CD8-positive, alpha-beta memory T cell (primary cell): ENCODE measurements around the gene FAM53A. TPM values are rescaled to one million over a fixed set of nuclear protein-coding genes. Genes with fewer than 3 reads are reported as not detected.

Experiments
- CTCF ChIA-PET: fragments of 350-600 bp; sonication (Branson Sonifier 250); formaldehyde crosslinking; loops from one replicate; lab custom pipeline; 2021; ENCODE audit warnings: antibody characterized with exemption; lab: Charles Lee
- POLR2A ChIA-PET: fragments of 350-600 bp; sonication (Branson Sonifier 250); formaldehyde crosslinking; loops from one replicate; lab custom pipeline; 2021; ENCODE audit warnings: antibody characterized with exemption; lab: Charles Lee
- DNase-seq, 5 donors: peaks; one replicate each; pipeline versions ENCODE4 v3.0.0 to v3.0.0-alpha.2; 2020 to 2022; ENCODE audit warnings: mixed read lengths in 1 of 5
- H3K27ac ChIP-seq: one replicate; pipeline ENCODE4 v1.7.0; 2013; ENCODE audit warnings: low read depth, mild to moderate bottlenecking, low read length, moderate library complexity
- H3K27me3 ChIP-seq: 2 replicates; pipeline ENCODE4 v1.7.0; 2013; ENCODE audit warnings: low read length, mild to moderate bottlenecking; ENCODE audit not compliant: insufficient read depth, poor library complexity, severe bottlenecking
- H3K36me3 ChIP-seq: 2 replicates; pipeline ENCODE4 v1.7.0; 2013; ENCODE audit warnings: mild to moderate bottlenecking, low read length, moderate library complexity; ENCODE audit not compliant: insufficient read depth
- H3K4me1 ChIP-seq: 2 replicates; pipeline ENCODE4 v1.7.0; 2013; ENCODE audit warnings: mild to moderate bottlenecking, low read length, moderate library complexity; ENCODE audit not compliant: insufficient read depth
- H3K4me3 ChIP-seq: 2 replicates; pipeline ENCODE4 v1.7.0; 2013; ENCODE audit warnings: mild to moderate bottlenecking, low read length
- H3K9me3 ChIP-seq: 2 replicates; pipeline ENCODE4 v1.7.0; 2013; ENCODE audit warnings: mild to moderate bottlenecking, low read length
- H3K27ac Mint-ChIP-seq, 8 donors: one replicate each; pipeline ENCODE4 v1.8.0; 2020 to 2021; ENCODE audit warnings: mixed read lengths in 8 of 8, mild to moderate bottlenecking in 6 of 8, inconsistent platforms in 3 of 8, moderate library complexity in 3 of 8
- H3K27me3 Mint-ChIP-seq, 2 donors: one replicate each; pipeline ENCODE4 v1.8.0; 2020 to 2021; ENCODE audit warnings: mixed read lengths in 2 of 2, mild to moderate bottlenecking in 1 of 2, moderate library complexity in 1 of 2
- H3K36me3 Mint-ChIP-seq, 3 donors: one replicate each; pipeline ENCODE4 v1.8.0; 2020 to 2021; ENCODE audit warnings: mixed read lengths in 3 of 3, inconsistent platforms in 1 of 3, mild to moderate bottlenecking in 1 of 3
- H3K4me1 Mint-ChIP-seq, 3 donors: one replicate each; pipeline ENCODE4 v1.8.0; 2020 to 2021; ENCODE audit warnings: mixed read lengths in 3 of 3, inconsistent platforms in 1 of 3, mild to moderate bottlenecking in 1 of 3
- H3K4me3 Mint-ChIP-seq, 7 donors: one replicate each; pipeline ENCODE4 v1.8.0; 2020 to 2021; ENCODE audit warnings: mixed read lengths in 7 of 7, mild to moderate bottlenecking in 6 of 7, moderate library complexity in 4 of 7, inconsistent platforms in 2 of 7
- H3K9me3 Mint-ChIP-seq, 5 donors: one replicate each; pipeline ENCODE4 v1.8.0; 2020 to 2022; ENCODE audit warnings: mixed read lengths in 5 of 5, mild to moderate bottlenecking in 3 of 5, moderate library complexity in 2 of 5, inconsistent platforms in 1 of 5
- polyA plus RNA-seq: library from polyadenylated mRNA; unstranded; fragments of 300-500 nt; fragmentation: Illumina TruSeq; gene quantifications from one replicate; pipeline ENCODE4 v1.2.3, GENCODE V29; 2021
- total RNA-seq, 2 experiments: library from RNA; stranded (reverse); gene quantifications; one replicate each; pipeline ENCODE4 v1.2.3, GENCODE V29; 2021

Gene FAM53A
- total and polyA plus RNA-seq, 3 experiments from 2014 or later, result 0.82 to 1.9 (median 1.5) TPM

DNA sequence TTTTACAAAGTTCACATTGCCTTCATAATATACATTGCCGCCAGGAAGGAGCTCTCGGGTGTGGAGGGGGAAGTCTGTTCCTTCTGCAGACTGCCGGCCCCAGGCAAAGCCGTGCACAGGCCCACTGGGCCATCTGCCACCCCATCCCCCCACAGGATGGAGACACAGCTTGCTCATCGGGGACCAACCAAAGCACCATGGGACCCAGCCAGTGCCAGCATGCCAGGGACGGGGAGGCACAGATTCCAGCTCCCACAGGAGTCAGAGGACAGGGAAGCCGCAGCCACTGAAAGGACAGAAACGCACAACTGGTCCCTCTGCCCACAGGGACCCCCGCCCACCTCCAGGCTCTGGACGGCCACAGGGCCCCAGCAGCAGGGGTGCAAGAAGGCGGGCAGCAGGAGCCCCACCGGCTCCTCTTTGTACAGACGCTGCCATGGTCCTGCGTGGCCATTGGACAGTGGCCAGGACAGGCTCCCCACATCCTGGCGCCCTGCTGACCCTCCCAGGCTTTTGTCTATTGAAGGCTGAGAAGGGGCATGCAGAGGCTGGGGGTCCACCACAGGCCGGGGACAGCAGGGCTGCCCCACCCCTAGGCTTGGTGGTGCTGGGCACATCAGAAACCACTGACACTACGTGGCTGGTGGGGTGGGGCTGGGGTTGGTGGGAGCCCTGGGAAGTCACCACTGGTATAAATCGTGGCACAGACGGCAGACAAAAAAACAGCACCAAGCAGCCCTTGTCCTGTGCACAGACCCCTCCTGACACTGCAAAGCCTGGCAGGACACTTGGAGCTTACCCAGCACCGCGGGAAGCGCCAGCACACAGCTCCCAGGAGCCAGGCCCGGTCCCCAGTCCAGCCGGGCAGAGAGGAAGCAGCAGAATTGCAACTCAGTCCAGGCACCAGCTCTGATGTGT, 89.0 kb downstream of the FAM53A start:
- no peak overlapping the region for H3K4me3 ChIP-seq
- Mint-ChIP-seq H3K36me3 (peaks cover 0 to 6% (median 0%) of the 10 kb centered on the region in 3 donors), H3K4me1 (peaks cover 0 to 5% (median 0%) of the 10 kb centered on the region in 3 donors), H3K9me3 (peaks cover 5 to 12% (median 11%) of the 10 kb centered on the region in 5 donors), H3K27me3 (peaks cover 0 to 4% of the 10 kb centered on the region in 2 donors), H3K4me3 (no peak overlapping the region), H3K27ac (no peak overlapping the region)
- no peak overlapping the region for H3K27ac ChIP-seq
- ChIA-PET POLR2A (no interaction called here), CTCF (interaction anchor here (0.6 to 1.5 kb wide), 2 partner anchors 10 to 837 kb away, joined by 3 read pairs; no protein-coding TSS in a partner anchor)
- peak in 1 of 5 donors; percentile 43 for DNase-seq
- H3K4me1 ChIP-seq, result no peaks in the 10 kb centered on the region
- H3K27me3 ChIP-seq, result no peaks in the 10 kb centered on the region
- H3K9me3 ChIP-seq, result peaks cover 6% of the 10 kb centered on the region
- H3K36me3 ChIP-seq, result no peaks in the 10 kb centered on the region

DNA sequence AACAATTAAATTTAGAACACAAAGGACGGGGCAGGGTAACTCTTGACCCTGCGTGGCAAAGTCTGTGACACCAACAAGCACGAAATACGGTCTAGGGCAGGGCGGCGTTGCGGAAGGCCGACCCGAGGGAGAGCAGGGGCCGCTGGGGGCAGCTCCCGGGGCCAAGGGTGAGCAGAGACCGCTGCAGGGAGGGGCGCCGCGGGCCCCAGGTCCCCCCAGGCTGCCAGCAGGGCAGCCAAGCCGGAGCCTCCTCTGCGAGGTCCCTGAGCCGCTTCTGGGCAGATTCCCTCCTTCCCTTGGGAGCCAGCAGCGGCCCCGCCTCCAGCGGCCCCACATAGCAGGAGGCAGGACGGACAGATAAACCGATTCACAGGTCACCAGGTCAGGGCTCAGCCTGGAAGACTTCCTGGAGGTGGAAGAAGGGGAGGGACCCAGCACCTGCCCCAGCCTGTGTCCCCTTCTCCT, 90.2 kb downstream of the FAM53A start:
- Histone ChIP-seq H3K9me3 (peaks cover 6% of the 10 kb centered on the region), H3K27ac (no peak overlapping the region), H3K4me1 (no peaks in the 10 kb centered on the region), H3K36me3 (no peaks in the 10 kb centered on the region), H3K27me3 (no peaks in the 10 kb centered on the region), H3K4me3 (no peak overlapping the region)
- Mint-ChIP-seq H3K4me3 (no peak overlapping the region), H3K27me3 (peaks cover 0 to 7% of the 10 kb centered on the region in 2 donors), H3K9me3 (peaks cover 15 to 23% (median 21%) of the 10 kb centered on the region in 5 donors), H3K36me3 (peaks cover 0 to 12% (median 2%) of the 10 kb centered on the region in 3 donors), H3K4me1 (peaks cover 0 to 5% (median 0%) of the 10 kb centered on the region in 3 donors), H3K27ac (no peak overlapping the region)
- DNase-seq, result peak in 1 of 5 donors; percentile 39
- ChIA-PET CTCF (no interaction called here), POLR2A (no interaction called here)

DNA sequence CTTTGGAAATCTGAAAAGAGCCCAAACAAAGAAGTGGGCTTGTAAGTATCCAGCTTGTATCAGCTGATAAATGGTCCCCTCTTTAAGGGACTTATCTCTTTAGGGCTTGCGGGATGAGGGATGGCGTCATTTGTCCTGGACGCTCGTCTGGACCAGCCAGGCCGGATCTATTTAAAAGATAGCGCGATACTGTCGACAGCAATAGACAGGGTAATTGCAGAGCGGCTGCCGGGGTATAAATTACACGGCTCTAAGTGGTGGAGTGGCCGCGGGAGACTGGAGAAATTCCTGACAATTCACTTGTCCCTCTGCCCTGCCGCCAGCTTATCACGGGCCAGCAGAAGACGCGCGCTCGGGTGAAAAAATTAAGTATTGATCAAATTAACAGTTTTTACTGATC, 90.7 kb downstream of the FAM53A start:
- Histone ChIP-seq H3K36me3 (no peaks in the 10 kb centered on the region), H3K27me3 (no peaks in the 10 kb centered on the region), H3K9me3 (peaks cover 6% of the 10 kb centered on the region), H3K27ac (no peak overlapping the region), H3K4me3 (no peak overlapping the region), H3K4me1 (no peaks in the 10 kb centered on the region)
- Mint-ChIP-seq H3K27ac (no peak overlapping the region), H3K27me3 (peaks cover 0 to 9% of the 10 kb centered on the region in 2 donors), H3K4me1 (peaks cover 0 to 2% (median 0%) of the 10 kb centered on the region in 3 donors), H3K36me3 (peaks cover 0 to 13% (median 3%) of the 10 kb centered on the region in 3 donors), H3K4me3 (no peak overlapping the region), H3K9me3 (peaks cover 18 to 27% (median 24%) of the 10 kb centered on the region in 5 donors)
- ChIA-PET POLR2A (no interaction called here), CTCF (no interaction called here)
- peak in 1 of 5 donors; percentile 32 for DNase-seq

DNA sequence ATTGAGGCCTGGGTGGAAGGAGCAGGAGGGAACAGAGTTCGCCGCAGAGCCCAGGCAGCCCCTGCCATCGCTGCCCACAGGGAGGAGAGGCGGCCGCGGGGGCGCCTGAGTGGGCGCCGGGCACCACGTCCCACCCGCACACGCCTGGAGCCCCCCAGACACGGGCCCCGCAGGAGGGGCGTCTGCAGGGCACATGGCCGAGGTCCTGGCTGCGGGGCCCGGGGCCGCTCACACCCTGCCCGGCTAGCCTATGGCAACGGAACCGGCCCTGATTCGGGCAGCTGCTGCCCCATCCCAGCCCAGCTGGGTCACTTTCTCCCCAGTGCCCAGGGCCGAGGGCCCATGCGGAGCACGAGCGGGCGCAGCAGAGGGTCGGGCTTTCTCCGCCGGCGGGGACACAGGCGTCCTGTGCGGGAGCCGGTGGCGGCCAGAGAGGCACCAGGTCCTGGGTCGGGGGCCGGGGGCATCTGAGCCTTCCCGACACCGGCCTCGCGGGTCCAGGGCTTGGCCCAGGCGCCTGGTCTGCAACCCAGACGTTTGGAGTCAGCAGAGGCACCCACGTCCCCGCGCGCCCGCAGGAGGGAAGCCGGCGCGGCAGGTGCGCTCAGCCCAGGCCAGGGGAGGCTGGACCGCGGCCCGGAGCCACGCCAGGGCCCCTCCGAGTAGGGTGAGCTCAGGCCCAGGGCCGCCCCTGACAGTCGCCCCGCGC, 91.2 kb downstream of the FAM53A start:
- Mint-ChIP-seq H3K4me1 (no peaks in the 10 kb centered on the region), H3K4me3 (no peak overlapping the region), H3K27me3 (peaks cover 0 to 13% of the 10 kb centered on the region in 2 donors), H3K36me3 (peaks cover 0 to 17% (median 3%) of the 10 kb centered on the region in 3 donors), H3K27ac (no peak overlapping the region), H3K9me3 (peaks cover 18 to 32% (median 29%) of the 10 kb centered on the region in 5 donors)
- Histone ChIP-seq H3K27ac (no peak overlapping the region), H3K36me3 (no peaks in the 10 kb centered on the region), H3K9me3 (peaks cover 6% of the 10 kb centered on the region), H3K4me1 (no peaks in the 10 kb centered on the region), H3K27me3 (no peaks in the 10 kb centered on the region), H3K4me3 (no peak overlapping the region)
- ChIA-PET CTCF (no interaction called here), POLR2A (no interaction called here)
- DNase-seq, result peak in 1 of 5 donors; percentile 38

DNA sequence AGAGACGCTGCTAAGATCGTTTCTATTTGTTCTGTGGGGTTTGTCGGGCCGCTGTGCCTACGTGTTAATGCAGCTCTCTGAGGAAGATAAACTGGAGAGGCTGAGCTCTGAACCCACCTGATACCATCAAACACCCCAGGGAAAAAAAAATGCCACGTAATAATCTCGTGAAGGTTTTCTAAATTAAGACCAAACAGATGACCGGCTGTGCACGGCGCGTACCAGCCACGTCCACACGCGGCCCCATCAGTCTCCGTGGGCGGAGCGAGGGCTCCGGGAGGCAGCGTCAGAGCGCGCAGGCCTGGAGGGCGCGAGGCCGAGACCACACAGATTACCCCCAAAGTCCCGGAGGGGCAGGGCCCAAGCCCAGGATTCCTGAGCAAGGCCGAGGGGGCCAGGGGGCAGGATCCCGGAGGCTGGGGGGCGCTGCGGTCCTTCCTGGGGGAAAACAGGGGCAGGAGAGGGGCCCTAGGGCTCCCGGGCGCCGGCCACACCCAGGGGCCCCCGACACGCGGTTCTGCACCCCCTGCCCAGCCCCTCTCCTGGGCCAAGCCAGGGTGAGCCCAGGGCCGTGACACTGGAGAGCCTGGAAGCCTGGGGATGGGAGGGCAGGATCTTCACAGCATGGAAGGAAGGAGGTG, 91.9 kb downstream of the FAM53A start:
- Histone ChIP-seq H3K9me3 (peaks cover 6% of the 10 kb centered on the region), H3K27ac (no peak overlapping the region), H3K4me1 (no peaks in the 10 kb centered on the region), H3K4me3 (no peak overlapping the region), H3K27me3 (no peaks in the 10 kb centered on the region), H3K36me3 (no peaks in the 10 kb centered on the region)
- POLR2A ChIA-PET, result no interaction called here
- Mint-ChIP-seq H3K27ac (no peak overlapping the region), H3K4me3 (no peak overlapping the region), H3K9me3 (peaks cover 18 to 32% (median 29%) of the 10 kb centered on the region in 5 donors), H3K36me3 (peaks cover 0 to 17% (median 3%) of the 10 kb centered on the region in 3 donors), H3K4me1 (no peaks in the 10 kb centered on the region), H3K27me3 (peaks cover 0 to 13% of the 10 kb centered on the region in 2 donors)
- CTCF ChIA-PET, result interaction anchor here (1.1 kb wide), 1 partner anchor 13 kb away, joined by 7 read pairs; no protein-coding TSS in a partner anchor
- DNase-seq, result peak in 1 of 5 donors; percentile 24

DNA sequence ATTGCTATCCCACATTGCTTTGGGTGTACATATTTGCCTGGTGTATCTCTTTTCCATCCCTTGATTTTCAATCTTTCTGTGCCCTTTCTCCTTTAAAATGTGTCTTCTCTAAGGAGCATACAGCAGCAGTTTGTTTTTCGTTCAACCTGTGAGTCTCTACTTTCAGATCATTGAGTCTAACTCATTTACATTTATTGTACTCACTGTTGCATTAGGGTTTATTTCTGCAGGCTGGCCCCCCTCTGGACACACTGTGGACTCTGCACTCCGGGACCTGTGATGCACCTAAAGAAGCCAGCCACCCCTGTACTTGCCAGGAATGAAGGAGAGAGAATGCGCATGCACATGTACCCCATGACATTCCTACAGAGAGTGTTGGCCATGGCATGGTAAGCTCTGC, 93.0 kb downstream of the FAM53A start:
- peak in 1 of 5 donors; percentile 22 for DNase-seq
- POLR2A ChIA-PET, result no interaction called here
- Histone ChIP-seq H3K36me3 (no peaks in the 10 kb centered on the region), H3K27me3 (no peaks in the 10 kb centered on the region), H3K4me3 (no peak overlapping the region), H3K27ac (no peak overlapping the region), H3K4me1 (no peaks in the 10 kb centered on the region), H3K9me3 (peaks cover 6% of the 10 kb centered on the region)
- Mint-ChIP-seq H3K36me3 (peaks cover 0 to 17% (median 3%) of the 10 kb centered on the region in 3 donors), H3K4me1 (no peaks in the 10 kb centered on the region), H3K4me3 (no peak overlapping the region), H3K27ac (no peak overlapping the region), H3K9me3 (peaks cover 18 to 32% (median 29%) of the 10 kb centered on the region in 5 donors), H3K27me3 (peaks cover 0 to 13% of the 10 kb centered on the region in 2 donors)
- CTCF ChIA-PET, result interaction anchor here (1.1 kb wide), 1 partner anchor 14 kb away, joined by 7 read pairs; no protein-coding TSS in a partner anchor

DNA sequence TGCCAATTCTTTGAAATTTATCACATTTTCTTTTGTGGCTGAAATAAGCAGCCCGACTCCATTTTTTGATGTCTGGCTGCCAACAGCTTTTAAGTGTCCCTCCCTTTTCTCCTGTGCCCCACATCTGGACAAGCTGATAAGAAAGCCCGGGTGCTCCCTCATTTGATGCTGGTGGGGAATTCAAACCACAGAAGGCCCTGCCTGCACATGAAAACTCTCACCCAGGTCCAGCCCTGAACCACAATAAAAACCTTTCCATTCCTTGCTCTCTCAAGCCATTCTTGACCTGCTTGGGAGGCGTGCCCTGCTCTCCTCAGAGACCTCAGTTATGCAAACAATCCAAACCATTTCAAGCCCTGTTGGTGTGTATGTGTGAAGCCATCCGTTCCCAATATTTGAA, 93.9 kb downstream of the FAM53A start:
- Histone ChIP-seq H3K27ac (no peak overlapping the region), H3K27me3 (no peaks in the 10 kb centered on the region), H3K4me1 (no peaks in the 10 kb centered on the region), H3K36me3 (no peaks in the 10 kb centered on the region), H3K4me3 (no peak overlapping the region), H3K9me3 (peaks cover 6% of the 10 kb centered on the region)
- Mint-ChIP-seq H3K36me3 (peaks cover 0 to 17% (median 3%) of the 10 kb centered on the region in 3 donors), H3K4me1 (no peaks in the 10 kb centered on the region), H3K9me3 (peaks cover 18 to 32% (median 29%) of the 10 kb centered on the region in 5 donors), H3K27me3 (peaks cover 0 to 13% of the 10 kb centered on the region in 2 donors), H3K27ac (no peak overlapping the region), H3K4me3 (no peak overlapping the region)
- CTCF ChIA-PET, result interaction anchor here (1.2 kb wide), 1 partner anchor 80 kb away, joined by 3 read pairs; no protein-coding TSS in a partner anchor
- POLR2A ChIA-PET, result no interaction called here
- no peak for DNase-seq
